Occipital lobe (tissue), 2 donors: ENCODE data around the gene PRRG2. TPM values are rescaled to one million over a fixed set of nuclear protein-coding genes. Genes with fewer than 3 reads are reported as not detected.

Source experiments
- DNase-seq: peaks from one replicate; lab custom pipeline; 2025; lab: John Stamatoyannopoulos, UW
- total RNA-seq: library from RNA; depleted of rRNA; stranded (reverse); fragments of >200 nt; gene quantifications from one replicate; pipeline ENCODE4 v1.2.3, GENCODE V29; 2014

The PRRG2 gene
- total RNA-seq, 1 donor from 2014 or later = 0.31 TPM

GRCh38 chr19:49556412-49557398 lies 24.4 kb upstream of the PRRG2 start:
- no peak for DNase-seq

GRCh38 chr19:49557641-49558325 lies 23.3 kb upstream of the PRRG2 start:
- no peak for DNase-seq

- no peak for DNase-seq
Observed at GRCh38 chr19:49558591-49558990, 22.5 kb upstream of the PRRG2 start.

- DNase-seq = no peak
Observed at GRCh38 chr19:49559443-49559842, 21.7 kb upstream of the PRRG2 start.

GRCh38 chr19:49559928-49560327 lies 21.2 kb upstream of the PRRG2 start:
- DNase-seq = no peak

- DNase-seq = no peak
Observed at GRCh38 chr19:49560358-49560900, 20.7 kb upstream of the PRRG2 start.

GRCh38 chr19:49564616-49565045 lies 16.5 kb upstream of the PRRG2 start:
- no peak for DNase-seq

GRCh38 chr19:49565261-49565660 lies 15.9 kb upstream of the PRRG2 start:
- no peak for DNase-seq

- DNase-seq = no peak
Observed at GRCh38 chr19:49566302-49566701, 14.8 kb upstream of the PRRG2 start.

GRCh38 chr19:49567861-49568441 lies 13.2 kb upstream of the PRRG2 start:
- no peak for DNase-seq

GRCh38 chr19:49570138-49570856 lies 10.8 kb upstream of the PRRG2 start:
- no peak for DNase-seq

GRCh38 chr19:49570997-49571676 lies 10.0 kb upstream of the PRRG2 start:
- DNase-seq = no peak

- no peak for DNase-seq
Observed at GRCh38 chr19:49573009-49573408, 8.1 kb upstream of the PRRG2 start.

GRCh38 chr19:49573425-49573824 lies 7.7 kb upstream of the PRRG2 start:
- DNase-seq = no peak

- DNase-seq = no peak
Observed at GRCh38 chr19:49574206-49574755, 6.8 kb upstream of the PRRG2 start.

GRCh38 chr19:49579193-49579592 lies 1.9 kb upstream of the PRRG2 start:
- no peak for DNase-seq

- DNase-seq = no peak
Observed at GRCh38 chr19:49579947-49580263, 1.2 kb upstream of the PRRG2 start.

GRCh38 chr19:49580264-49581006 lies 681 bp upstream of the PRRG2 start, which contains the start of gene NOSIP:
Gene NOSIP (minus strand): TSS chr19:49580556. CDS start chr19:49560691, 19,865 bp downstream.
- DNase-seq = peak; percentile 89

- DNase-seq = no peak
Observed at GRCh38 chr19:49583239-49583638, 2.1 kb downstream of the PRRG2 start.

GRCh38 chr19:49585023-49585422 lies 3.9 kb downstream of the PRRG2 start:
- DNase-seq = no peak
